ENCODE data around the gene YWHAG. TPM values are rescaled to one million over a fixed set of nuclear protein-coding genes. Genes with fewer than 3 reads are reported as not detected.
A peak's percentile ranks its signal among the peaks of the same experiment; 100 is the strongest.
"Not testable (repeated sequence)": the region's sequence is repeated elsewhere in the genome, so short reads cannot be mapped to it uniquely, and the experiment has no call there.

Gene YWHAG
- total RNA-seq, 4 donors from 2014 or later: 52.8 to 97.7 (median 66.3) TPM

GRCh38 chr7:76393116-76394031 is 34.6 kb upstream of the YWHAG start:
- DNase-seq: peak; percentile 45
- peak overlapping the region; percentile 55 to 84 (median 78) for H3K4me3 ChIP-seq
- no peaks in the 10 kb centered on the region for H3K27me3 ChIP-seq
- H3K27ac ChIP-seq: peak overlapping the region; percentile 89 to 96 (median 94)
- peaks cover 20 to 54% (median 30%) of the 10 kb centered on the region in 3 donors for H3K4me1 ChIP-seq
- H3K9me3 ChIP-seq: no peaks in the 10 kb centered on the region
- TF ChIP-seq CTCF (IDR thresholded peaks at IDR 0.05): peak in 1 of 6 experiments; percentile 2
- peak in 3 of 4 donors; percentile 81 to 92 (median 81) for TF ChIP-seq POLR2A (IDR thresholded peaks at IDR 0.05)
- intact Hi-C loops (cut with DNase I): no loop called here
- WGBS, 2 donors: 21 to 31% methylated on average over 2 to 3 of the region's 99 CpGs
- no peaks in the 10 kb centered on the region for H3K36me3 ChIP-seq

- peak overlapping the region; percentile 55 to 84 (median 78) for H3K4me3 ChIP-seq
- H3K9me3 ChIP-seq: no peaks in the 10 kb centered on the region
- no peaks in the 10 kb centered on the region for H3K27me3 ChIP-seq
- TF ChIP-seq POLR2A (IDR thresholded peaks at IDR 0.05) (no peak), CTCF (IDR thresholded peaks at IDR 0.05) (no peak)
- no peaks in the 10 kb centered on the region for H3K36me3 ChIP-seq
- H3K27ac ChIP-seq: peak overlapping the region; percentile 89 to 96 (median 94)
- H3K4me1 ChIP-seq: peaks cover 20 to 49% (median 28%) of the 10 kb centered on the region in 3 donors
- DNase-seq: no peak
- intact Hi-C loops (cut with DNase I): no loop called here
- WGBS, 2 donors: 43 to 44% methylated on average over 9 to 10 of the region's 12 CpGs
Observed at GRCh38 chr7:76392531-76393115, 33.8 kb upstream of the YWHAG start.

GRCh38 chr7:76390092-76390491 is 31.3 kb upstream of the YWHAG start:
- H3K27me3 ChIP-seq: no peaks in the 10 kb centered on the region
- no peaks in the 10 kb centered on the region for H3K9me3 ChIP-seq
- 83% methylated on average over 2 of the region's 13 CpGs; no CpG with 5 or more reads in 1 of the 2 donors for WGBS, 2 donors
- no peak for DNase-seq
- H3K4me1 ChIP-seq: peaks cover 17 to 34% (median 18%) of the 10 kb centered on the region in 3 donors
- no peak overlapping the region for H3K27ac ChIP-seq
- intact Hi-C loops (cut with DNase I): no loop called here
- no peak overlapping the region for H3K4me3 ChIP-seq
- TF ChIP-seq CTCF (IDR thresholded peaks at IDR 0.05): no peak
- no peak for TF ChIP-seq POLR2A (IDR thresholded peaks at IDR 0.05)
- no peaks in the 10 kb centered on the region for H3K36me3 ChIP-seq

GRCh38 chr7:76387789-76388188 is 29.0 kb upstream of the YWHAG start:
- WGBS, 2 donors: 89 to 90% methylated on average over 6 of the region's 6 CpGs
- H3K36me3 ChIP-seq; H3K4me3 ChIP-seq; DNase-seq; intact Hi-C loops (cut with DNase I); H3K27me3 ChIP-seq; H3K9me3 ChIP-seq; H3K27ac ChIP-seq: not testable (repeated sequence)
- H3K4me1 ChIP-seq: peaks cover 8 to 19% (median 10%) of the 10 kb centered on the region in 3 donors

GRCh38 chr7:76386691-76387260 is 28.0 kb upstream of the YWHAG start:
- Histone ChIP-seq H3K36me3 (no peaks in the 10 kb centered on the region), H3K4me1 (peaks cover 5 to 10% (median 5%) of the 10 kb centered on the region in 3 donors), H3K4me3 (no peak overlapping the region), H3K27me3 (no peaks in the 10 kb centered on the region), H3K27ac (no peak overlapping the region), H3K9me3 (no peaks in the 10 kb centered on the region)
- no peak for DNase-seq
- WGBS, 2 donors: 77 to 86% methylated on average over 9 to 10 of the region's 11 CpGs
- intact Hi-C loops (cut with DNase I): no loop called here
- TF ChIP-seq CTCF (IDR thresholded peaks at IDR 0.05) (no peak), POLR2A (IDR thresholded peaks at IDR 0.05) (no peak)

Data from esophagus squamous epithelium (tissue), 5 donors.